ENCODE data around the gene TTF2.
A peak's percentile ranks its signal among the peaks of the same experiment; 100 is the strongest.

Gene TTF2

DNA sequence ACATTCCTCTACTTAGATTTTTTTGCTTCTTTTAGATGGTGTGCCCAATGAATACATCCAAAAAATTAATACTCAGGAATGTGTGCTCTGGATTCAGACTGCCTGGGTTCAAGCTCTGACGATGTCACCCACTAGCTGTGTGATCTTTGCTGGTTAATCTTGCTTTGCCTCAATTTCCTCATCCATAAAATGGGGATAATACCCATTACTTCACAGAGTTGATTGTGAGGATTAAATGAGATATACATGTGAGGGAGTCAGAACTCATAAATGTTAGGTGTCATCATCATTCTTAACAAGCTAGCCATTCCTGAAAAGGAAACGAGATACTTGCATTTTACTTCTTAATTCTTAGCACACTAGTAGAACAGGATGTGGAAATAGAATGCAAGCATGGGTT lies 12.9 kb upstream of the TTF2 start:
- no peak for DNase-seq

- no peak for DNase-seq
Measured at GRCh38 chr1:117049857-117050256, 10.3 kb upstream of the TTF2 start.

- peak; percentile 24 for DNase-seq
Measured at GRCh38 chr1:117051224-117052064, 8.7 kb upstream of the TTF2 start.

GRCh38 chr1:117054068-117054467 lies 6.1 kb upstream of the TTF2 start:
- no peak for DNase-seq

- no peak for DNase-seq
Measured at GRCh38 chr1:117058810-117059209, 1.3 kb upstream of the TTF2 start.

GRCh38 chr1:117059334-117059677 lies 820 bp upstream of the TTF2 start:
- peak; percentile 62 for DNase-seq

DNA sequence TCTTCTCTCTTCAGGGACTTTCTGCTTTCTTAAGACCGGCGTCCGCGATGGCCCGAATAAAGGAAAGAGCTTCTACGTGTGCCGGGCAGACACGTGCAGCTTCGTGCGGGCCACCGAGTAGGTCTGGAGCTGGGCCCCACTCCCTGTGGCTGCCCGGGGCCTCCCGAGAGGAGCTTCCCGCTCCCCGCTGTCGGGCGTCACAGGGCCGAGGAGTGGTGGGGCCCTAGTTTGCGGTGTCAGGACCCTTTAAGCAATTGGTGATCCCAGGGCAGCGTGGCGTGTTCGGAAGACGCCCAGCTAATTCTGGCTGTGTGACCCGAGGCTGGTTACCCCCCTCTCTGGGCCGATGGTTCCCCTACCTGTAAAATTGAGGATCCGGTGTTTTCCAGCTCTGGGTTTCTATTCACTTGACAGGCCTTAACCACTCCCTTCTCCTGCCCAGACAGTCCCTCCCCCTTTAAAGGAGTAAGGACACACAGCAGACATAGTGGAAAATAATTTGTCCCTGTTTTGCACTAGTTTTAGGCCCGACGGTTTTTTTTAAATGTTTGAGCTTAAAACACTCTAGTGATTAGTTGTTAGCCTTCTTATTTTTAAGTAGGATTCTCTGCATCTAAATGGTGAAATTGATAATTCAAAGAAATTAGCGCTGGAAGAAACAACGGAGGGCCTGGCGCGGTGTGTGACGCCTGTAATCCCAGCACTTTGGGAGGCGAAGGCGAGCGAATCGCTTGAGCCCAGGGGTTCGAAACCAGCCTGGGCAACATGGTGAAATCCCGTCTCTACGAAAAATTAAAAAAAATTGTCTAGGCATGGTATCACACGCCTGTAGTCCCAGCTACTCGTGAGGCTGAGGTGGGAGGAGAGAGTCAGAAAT lies 553 bp downstream of the TTF2 start:
- no peak for DNase-seq

GRCh38 chr1:117061986-117062415 lies 1.9 kb downstream of the TTF2 start:
- DNase-seq, result peak; percentile 24

DNA sequence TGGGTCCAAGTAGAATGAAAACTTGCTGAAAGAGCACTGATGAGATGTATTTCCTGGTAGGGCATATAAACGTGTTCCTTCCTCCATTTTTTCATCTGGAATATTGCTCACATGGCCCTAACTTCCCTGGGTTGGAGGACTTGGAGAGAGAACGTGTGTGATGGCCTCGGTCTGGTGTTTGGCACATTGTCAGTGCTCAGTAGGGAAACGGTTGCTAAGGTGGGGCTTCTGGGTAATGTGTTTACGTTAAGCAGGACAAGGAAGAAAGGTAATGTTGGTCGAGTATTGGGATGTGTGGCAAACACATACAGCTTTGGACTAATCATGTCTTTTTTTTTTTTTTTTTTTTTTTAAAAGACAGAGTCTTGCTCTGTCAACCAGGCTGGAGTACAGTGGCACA lies 6.2 kb downstream of the TTF2 start:
- no peak for DNase-seq

DNA sequence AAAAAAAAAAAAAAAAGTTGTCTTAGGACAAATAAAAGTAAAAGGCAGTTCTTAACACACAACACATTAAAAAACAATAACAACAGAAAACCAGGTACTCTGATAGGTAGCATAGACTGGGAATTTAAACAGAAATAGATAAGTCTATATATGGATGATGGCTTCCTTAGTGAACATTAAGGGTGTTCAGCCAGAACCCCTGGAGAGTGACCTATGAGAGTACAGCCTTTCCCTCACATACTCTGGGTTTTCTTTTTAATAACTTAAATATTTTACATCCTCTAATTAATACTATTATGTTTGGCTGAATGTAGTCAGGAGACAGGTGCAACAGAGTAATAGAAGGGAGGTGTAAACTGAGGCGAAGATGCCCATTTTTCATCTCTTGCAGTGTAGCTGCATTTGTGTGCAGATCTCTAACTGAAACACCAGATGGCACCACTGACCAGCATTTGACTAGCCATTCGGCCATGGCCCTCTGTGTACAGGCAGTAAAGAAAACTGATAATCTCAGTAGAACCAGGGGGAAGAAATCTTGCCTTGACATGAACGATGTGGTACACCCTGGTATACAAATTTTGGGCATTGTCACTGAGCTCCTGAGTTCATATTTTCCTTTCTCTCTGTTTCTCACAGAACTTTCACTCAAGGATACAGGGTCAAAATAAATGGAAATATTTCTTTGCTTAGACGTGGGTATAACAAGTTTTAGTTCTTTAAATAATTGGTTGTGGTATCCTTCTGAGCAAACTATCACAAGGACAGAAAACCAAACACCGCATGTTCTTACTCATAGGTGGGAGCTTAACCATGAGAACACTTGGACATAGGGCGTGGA lies 7.6 kb downstream of the TTF2 start:
- DNase-seq, result peak; percentile 24

DNA sequence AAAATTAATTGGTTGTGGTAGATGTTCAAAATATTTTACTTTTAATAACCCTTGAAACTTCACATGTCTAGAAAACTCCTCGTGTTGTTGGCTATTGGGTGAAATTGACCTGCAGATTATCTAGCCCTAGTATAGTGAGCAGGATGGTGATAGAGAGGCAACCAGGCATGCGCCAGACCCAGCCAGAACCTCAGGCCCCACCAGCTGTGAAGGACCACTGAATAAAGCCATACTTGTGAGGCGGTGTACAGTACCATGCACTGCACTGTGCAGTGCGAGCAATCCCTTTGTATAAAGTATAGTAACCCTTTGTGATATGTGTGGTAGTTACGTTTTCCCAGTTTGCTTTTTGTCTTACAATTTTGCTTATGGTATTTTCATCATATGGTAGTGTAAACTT lies 8.5 kb downstream of the TTF2 start:
- DNase-seq, result no peak

DNA sequence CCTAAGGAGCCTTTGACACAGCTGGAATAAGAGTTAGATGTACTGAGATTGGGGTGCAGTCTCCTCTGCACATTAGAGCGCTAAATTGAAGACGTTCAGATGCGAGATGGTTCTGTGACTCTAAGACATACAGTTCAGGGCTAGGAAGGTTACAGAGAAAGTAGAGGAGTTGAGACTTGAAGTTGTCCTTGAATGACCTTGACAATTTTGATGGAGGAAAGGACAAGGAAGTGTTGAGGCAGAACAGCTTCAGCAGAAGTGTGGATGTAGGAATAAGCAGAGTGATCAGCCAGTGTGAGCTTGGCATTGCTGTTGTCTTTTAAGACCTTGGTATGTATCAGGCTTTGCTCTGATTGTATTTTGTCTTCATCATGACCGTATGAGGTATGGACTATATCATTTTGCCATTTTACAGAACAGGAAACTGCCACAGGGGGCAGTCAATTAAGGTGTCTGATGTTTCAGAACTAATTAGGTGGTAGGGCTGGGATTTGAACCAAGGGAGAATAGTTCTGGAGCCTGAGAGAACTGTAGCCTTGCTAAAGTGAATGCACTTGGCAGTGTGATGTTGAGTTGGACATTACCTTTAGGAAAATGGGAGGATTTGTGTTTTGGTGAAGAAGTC lies 9.2 kb downstream of the TTF2 start:
- no peak for DNase-seq

- DNase-seq, result no peak
Measured at GRCh38 chr1:117070124-117070523, 10.0 kb downstream of the TTF2 start.

DNA sequence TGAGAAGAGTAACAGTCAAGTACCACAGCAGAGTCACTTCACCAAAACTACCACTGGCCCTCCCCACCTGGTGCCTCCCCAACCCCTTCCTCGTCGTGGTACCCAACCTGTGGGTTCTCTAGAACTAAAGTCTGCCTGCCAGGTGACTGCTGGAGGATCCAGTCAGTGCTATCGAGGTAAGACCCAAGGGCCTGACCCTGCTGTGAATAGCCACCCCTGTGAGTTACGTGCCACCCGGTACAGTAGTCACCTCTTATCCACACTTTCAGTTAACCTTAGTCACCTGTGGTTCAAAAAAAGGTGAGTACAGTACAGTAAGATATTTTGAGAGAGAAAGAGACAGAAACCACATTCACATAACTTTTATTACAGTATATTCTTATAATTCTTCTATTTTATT lies 16.5 kb downstream of the TTF2 start:
- DNase-seq, result no peak

- peak; percentile 60 for DNase-seq
Measured at GRCh38 chr1:117077267-117077666, 17.1 kb downstream of the TTF2 start.

DNA sequence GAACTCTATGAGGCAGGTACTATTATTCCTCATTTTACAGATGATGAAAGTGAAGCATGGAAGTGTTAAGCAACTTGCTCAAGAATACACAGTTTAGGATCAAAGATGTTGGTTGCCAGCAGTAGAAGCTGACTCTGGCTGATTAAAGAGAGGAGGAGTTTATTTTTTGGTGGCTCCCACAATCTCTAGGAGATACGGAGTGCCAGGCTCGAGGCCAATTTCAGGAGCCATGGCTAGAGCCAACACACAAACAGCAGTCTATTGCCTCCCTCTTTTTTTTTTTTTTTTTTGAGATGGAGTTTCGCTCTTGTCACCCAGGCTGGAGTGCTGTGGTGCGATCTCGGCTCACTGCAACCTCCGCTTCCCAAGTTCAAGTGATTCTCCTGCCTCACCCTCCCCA lies 19.6 kb downstream of the TTF2 start:
- no peak for DNase-seq

GRCh38 chr1:117084231-117084630 lies 24.1 kb downstream of the TTF2 start:
- no peak for DNase-seq

DNA sequence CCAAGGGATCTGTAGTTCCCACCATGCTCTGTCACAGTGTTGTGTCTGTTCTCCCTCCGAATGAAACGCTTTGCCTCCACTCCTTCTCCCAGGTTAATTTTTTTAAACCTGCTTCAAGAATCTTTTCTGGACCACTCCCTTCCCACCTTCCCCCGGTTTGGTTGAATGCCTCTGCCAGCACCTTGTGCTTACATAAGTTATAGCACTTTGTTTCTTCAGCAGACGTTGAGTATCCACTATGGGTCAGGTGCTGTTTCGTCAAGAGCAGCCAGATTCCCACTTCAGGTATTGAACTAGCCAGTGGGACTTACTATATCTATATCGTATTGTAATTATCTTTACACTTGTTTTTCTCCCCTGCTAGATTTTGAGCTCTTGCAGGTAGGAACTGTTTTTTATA lies 27.6 kb downstream of the TTF2 start:
- DNase-seq, result no peak

DNA sequence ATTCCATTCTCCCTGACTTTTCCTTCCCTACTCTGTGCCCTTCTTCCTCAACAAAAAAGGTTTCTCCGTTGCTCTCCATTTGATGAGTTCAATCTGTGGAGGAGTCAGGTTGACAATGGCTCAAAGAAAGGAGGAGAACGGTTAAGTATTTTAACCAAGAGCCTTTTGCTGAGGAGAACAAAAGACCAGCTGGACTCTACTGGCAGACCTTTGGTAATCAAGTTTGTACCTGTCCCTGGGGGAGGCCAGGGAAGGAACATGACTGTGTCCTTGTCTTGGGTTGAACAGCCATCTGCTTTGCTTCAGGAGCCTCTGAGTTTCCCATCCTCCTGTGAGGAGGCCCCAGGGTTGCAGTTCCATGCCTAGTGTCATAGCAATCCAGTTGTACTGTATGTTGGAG lies 29.9 kb downstream of the TTF2 start:
- no peak for DNase-seq

DNA sequence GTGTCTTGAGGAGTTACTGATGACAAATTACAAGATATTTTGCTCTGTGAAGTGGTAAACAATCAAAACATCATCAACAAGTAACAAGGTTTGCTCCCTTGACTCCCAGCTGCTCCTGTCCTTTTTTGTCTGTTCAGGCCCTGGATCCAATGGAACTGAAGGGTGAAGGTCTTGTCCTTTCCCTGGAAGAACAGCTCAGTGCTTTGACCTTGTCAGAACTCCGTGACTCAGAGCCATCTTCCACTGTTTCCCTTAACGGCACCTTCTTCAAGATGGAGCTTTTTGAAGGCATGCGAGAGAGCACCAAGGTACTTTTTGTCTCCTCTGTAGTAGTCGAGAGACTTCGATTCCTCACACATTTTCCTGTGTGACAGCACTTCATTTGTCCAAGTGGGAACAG lies 32.5 kb downstream of the TTF2 start:
- DNase-seq, result no peak

DNA sequence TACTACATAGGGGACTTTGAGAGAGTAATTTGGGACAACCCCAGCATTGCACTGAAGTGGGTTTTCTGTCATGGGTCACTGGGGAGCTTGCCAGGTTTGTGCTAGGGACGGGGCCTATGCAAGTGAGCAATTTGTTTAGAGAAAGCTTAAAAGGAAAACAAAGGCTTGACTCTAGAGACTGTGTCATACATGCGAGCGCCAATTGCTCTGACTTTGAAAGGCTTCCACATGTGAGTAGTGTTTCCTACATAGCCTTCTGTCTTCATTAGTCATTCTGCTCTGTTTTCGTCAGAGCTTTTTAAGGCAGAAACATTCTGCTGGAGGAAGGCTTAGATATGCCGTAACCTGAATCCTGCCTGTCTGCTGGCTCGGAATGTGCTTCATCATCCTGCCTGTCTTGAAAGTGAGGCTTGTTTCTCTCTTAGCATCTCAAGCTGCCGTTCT lies 33.0 kb downstream of the TTF2 start:
- peak; percentile 17 for DNase-seq

DNA sequence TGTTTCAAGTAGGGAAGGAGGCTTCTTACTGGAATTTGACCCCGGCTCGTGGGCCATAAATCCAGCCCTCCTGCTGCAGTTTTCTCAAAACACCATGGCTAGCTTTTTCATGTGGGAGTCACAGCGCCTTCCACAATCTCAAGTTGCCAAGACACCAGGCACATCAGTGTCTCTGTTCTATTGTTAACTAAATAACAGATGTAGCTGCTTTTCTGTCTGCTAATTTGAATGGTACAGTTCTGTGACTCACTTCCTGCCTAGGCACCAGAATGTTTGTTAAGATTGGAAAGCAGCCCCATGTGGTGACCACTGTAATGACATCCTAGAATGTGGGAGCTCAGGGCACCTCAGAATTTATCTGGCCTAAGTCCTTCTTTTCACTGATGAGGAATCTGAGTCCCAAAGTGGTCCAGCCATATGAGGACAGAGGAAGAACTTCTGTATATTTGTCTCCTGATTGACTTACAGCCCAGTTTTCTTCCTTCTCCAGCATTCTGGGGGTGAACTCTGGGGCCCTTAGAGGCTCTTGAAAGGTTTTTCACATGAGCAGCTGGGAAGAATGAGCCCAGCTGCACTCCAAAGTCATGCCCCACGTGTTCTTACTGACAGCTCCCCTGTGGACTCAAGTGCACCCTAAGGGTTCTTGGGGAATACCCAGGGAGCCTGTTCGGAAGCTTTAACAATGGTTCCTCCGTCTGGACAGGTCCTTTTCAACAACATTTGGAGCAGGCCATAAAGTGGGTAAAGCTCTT lies 33.9 kb downstream of the TTF2 start:
- peak; percentile 32 for DNase-seq

Data from activated naive CD4-positive, alpha-beta T cell treated with anti-CD3 and anti-CD28 coated beads, Interleukin-2, amount 50 U/mL, for 16 hours (primary cell).